ENCODE results near the gene GABRG3. TPM values are rescaled to one million over a fixed set of nuclear protein-coding genes. Genes with fewer than 3 reads are reported as not detected.

GABRG3 gene
- total RNA-seq, 1 experiment from 2014 or later = not detected

DNA sequence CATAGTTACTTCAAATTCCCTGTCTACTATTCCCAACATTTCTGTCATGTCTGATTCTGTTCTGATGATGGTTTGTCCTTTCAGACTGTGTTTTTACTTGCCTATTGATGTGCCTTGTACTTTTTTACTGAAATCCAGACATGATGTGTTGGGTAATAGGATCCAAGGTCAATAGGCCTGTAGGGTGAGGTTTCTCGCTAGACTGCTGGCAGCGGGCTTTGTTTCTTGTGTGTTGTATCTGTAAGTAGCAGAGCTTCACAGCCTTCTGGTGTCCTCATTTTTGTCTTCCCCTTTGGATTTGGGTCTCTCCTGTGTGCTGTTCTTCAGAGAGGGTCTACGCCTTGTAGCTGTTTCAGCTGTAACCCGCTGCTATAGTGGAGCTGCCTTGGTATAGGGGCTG is 140.3 kb downstream of the GABRG3 start:
- no peak overlapping the region for H3K4me3 ChIP-seq
- H3K27ac ChIP-seq = no peak overlapping the region
- H3K9me3 ChIP-seq (replicated peaks) = 0 out of 2 replicates have a peak, but pooled peaks cover 4% of the 10 kb centered on the region
- H3K4me1 ChIP-seq (replicated peaks) = no peaks in the 10 kb centered on the region
- H3K27me3 ChIP-seq (replicated peaks) = no peaks in the 10 kb centered on the region
- DNase-seq (ENCODE audit: low read depth in 1 of 2, low spot score in 2 of 2) = no peak
- no peaks in the 10 kb centered on the region for H3K36me3 ChIP-seq

GRCh38 chr15:27114473-27114872 is 143.5 kb downstream of the GABRG3 start:
- Histone ChIP-seq H3K36me3 (no peaks in the 10 kb centered on the region), H3K9me3 (replicated peaks) (0 out of 2 replicates have a peak, but pooled peaks cover 4% of the 10 kb centered on the region), H3K4me3 (no peak overlapping the region), H3K27ac (no peak overlapping the region), H3K27me3 (replicated peaks) (no peaks in the 10 kb centered on the region), H3K4me1 (replicated peaks) (no peaks in the 10 kb centered on the region)
- no peak for DNase-seq (ENCODE audit: low read depth in 1 of 2, low spot score in 2 of 2)

- Histone ChIP-seq H3K9me3 (replicated peaks) (no peaks in the 10 kb centered on the region), H3K36me3 (no peaks in the 10 kb centered on the region), H3K27me3 (replicated peaks) (no peaks in the 10 kb centered on the region), H3K4me1 (replicated peaks) (no peaks in the 10 kb centered on the region), H3K4me3 (no peak overlapping the region), H3K27ac (no peak overlapping the region)
- DNase-seq (ENCODE audit: low read depth in 1 of 2, low spot score in 2 of 2) = no peak
These were observed 148.8 kb downstream of the GABRG3 start for GRCh38 chr15:27119695-27120266.

- DNase-seq (ENCODE audit: low read depth in 1 of 2, low spot score in 2 of 2) = no peak
- Histone ChIP-seq H3K36me3 (no peaks in the 10 kb centered on the region), H3K4me1 (replicated peaks) (no peaks in the 10 kb centered on the region), H3K4me3 (no peak overlapping the region), H3K27me3 (replicated peaks) (no peaks in the 10 kb centered on the region), H3K9me3 (replicated peaks) (no peaks in the 10 kb centered on the region), H3K27ac (no peak overlapping the region)
These were observed 150.7 kb downstream of the GABRG3 start for GRCh38 chr15:27121672-27122071.

GRCh38 chr15:27123291-27123690 is 152.3 kb downstream of the GABRG3 start:
- Histone ChIP-seq H3K4me1 (replicated peaks) (no peaks in the 10 kb centered on the region), H3K27me3 (replicated peaks) (no peaks in the 10 kb centered on the region), H3K27ac (no peak overlapping the region), H3K36me3 (no peaks in the 10 kb centered on the region), H3K9me3 (replicated peaks) (no peaks in the 10 kb centered on the region), H3K4me3 (no peak overlapping the region)
- DNase-seq (ENCODE audit: low read depth in 1 of 2, low spot score in 2 of 2) = no peak

DNA sequence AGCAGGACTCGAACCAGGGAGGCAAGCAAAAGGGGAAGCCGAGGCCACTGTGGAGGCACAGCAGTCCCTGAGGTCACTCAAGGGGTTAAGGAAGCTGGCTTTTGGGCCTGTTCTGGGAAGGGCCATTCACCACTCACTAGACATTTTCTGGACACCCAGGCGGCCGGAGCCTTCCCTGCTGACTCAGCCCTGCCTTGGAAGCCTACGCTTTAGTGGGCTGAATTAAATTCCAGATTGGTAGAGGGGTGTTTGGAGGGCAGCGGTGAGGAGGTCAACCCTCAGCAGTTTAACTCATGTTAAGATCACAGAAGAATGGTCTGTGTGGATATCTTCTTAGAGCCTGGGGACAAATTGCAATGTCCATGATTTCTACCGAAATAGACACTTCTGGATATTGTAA is 152.8 kb downstream of the GABRG3 start:
- Histone ChIP-seq H3K36me3 (no peaks in the 10 kb centered on the region), H3K4me3 (no peak overlapping the region), H3K27me3 (replicated peaks) (no peaks in the 10 kb centered on the region), H3K9me3 (replicated peaks) (no peaks in the 10 kb centered on the region), H3K27ac (no peak overlapping the region), H3K4me1 (replicated peaks) (no peaks in the 10 kb centered on the region)
- no peak for DNase-seq (ENCODE audit: low read depth in 1 of 2, low spot score in 2 of 2)

DNA sequence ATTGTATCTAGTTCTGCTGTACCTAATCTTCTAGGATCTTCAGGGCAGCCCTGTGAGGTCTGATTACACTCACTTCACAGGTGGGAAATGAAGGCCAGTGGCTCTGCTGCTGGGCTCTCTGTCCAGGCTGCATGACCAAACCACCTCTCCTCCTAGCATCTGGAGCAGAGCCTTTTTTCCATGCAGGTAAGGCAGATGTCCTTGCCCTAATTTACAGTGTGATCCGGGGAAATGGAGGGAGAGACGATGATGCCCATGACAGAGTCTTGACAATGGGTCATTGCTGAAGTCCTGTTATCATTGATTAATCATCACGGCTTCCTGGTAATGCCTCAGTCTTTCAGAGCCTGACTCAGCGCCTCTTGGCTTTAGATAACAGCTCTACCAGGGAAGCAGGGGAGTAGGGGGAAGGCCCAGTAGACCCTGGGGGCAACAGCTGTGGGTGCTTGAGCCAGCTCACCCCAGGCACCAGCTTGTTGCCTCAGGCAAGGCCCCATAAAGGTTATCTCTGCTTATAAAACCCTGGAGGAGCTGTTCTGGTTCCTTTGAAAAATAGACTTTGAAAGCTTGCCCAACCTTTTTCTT is 153.4 kb downstream of the GABRG3 start:
- H3K4me1 ChIP-seq (replicated peaks) = no peaks in the 10 kb centered on the region
- DNase-seq (ENCODE audit: low read depth in 1 of 2, low spot score in 2 of 2) = no peak
- H3K36me3 ChIP-seq = no peaks in the 10 kb centered on the region
- H3K9me3 ChIP-seq (replicated peaks) = no peaks in the 10 kb centered on the region
- H3K4me3 ChIP-seq = no peak overlapping the region
- H3K27ac ChIP-seq = no peak overlapping the region
- no peaks in the 10 kb centered on the region for H3K27me3 ChIP-seq (replicated peaks)

DNA sequence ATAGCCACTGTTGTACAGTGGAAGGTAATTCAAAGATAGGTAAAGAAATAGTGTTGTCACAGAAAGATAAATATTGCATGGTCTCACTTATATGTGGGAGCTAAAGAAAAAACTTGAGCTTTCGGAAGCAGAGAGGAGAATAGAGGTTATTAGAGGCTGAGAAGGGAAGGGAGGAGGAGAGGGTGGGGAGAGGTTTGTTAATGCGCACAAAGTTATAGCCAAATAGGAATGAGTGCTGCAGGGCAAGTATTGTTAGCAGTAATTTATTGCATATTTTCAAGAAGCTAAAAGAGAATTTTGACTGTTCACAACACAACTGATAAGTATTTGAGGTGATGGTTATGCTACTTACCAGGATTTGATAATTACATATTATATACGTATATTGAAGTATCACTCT is 154.2 kb downstream of the GABRG3 start:
- Histone ChIP-seq H3K9me3 (replicated peaks) (no peaks in the 10 kb centered on the region), H3K4me3 (no peak overlapping the region), H3K36me3 (no peaks in the 10 kb centered on the region), H3K27me3 (replicated peaks) (no peaks in the 10 kb centered on the region), H3K4me1 (replicated peaks) (no peaks in the 10 kb centered on the region), H3K27ac (no peak overlapping the region)
- no peak for DNase-seq (ENCODE audit: low read depth in 1 of 2, low spot score in 2 of 2)

GRCh38 chr15:27126449-27126848 is 155.5 kb downstream of the GABRG3 start:
- Histone ChIP-seq H3K4me1 (replicated peaks) (no peaks in the 10 kb centered on the region), H3K9me3 (replicated peaks) (no peaks in the 10 kb centered on the region), H3K27me3 (replicated peaks) (no peaks in the 10 kb centered on the region), H3K4me3 (no peak overlapping the region), H3K36me3 (no peaks in the 10 kb centered on the region), H3K27ac (no peak overlapping the region)
- no peak for DNase-seq (ENCODE audit: low read depth in 1 of 2, low spot score in 2 of 2)

- Histone ChIP-seq H3K36me3 (no peaks in the 10 kb centered on the region), H3K27ac (no peak overlapping the region), H3K4me1 (replicated peaks) (no peaks in the 10 kb centered on the region), H3K4me3 (no peak overlapping the region), H3K27me3 (replicated peaks) (no peaks in the 10 kb centered on the region), H3K9me3 (replicated peaks) (no peaks in the 10 kb centered on the region)
- no peak for DNase-seq (ENCODE audit: low read depth in 1 of 2, low spot score in 2 of 2)
These were observed 157.0 kb downstream of the GABRG3 start for GRCh38 chr15:27127815-27128570.

DNA sequence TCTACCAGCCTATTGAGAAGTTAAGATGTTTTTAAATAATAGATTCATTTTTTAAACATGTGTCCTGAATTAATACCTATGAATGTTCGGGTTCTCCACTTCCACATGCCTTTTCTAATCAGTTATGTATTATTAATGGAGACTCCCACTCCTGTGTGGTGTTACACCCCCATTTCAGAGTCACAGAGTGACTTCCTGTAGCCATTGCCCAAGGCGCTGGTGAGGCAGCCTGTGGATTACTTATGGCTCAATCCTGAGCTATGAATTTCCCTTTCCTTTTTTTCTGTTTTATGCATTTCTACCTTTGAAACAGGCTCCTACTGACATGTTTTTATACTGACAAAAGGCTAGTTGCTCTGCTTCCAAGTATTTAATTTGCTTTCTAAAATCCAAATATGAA is 162.3 kb downstream of the GABRG3 start:
- H3K4me1 ChIP-seq (replicated peaks) = no peaks in the 10 kb centered on the region
- no peaks in the 10 kb centered on the region for H3K36me3 ChIP-seq
- no peak overlapping the region for H3K27ac ChIP-seq
- DNase-seq (ENCODE audit: low read depth in 1 of 2, low spot score in 2 of 2) = no peak
- H3K9me3 ChIP-seq (replicated peaks) = 0 out of 2 replicates have a peak, but pooled peaks cover 3% of the 10 kb centered on the region
- H3K27me3 ChIP-seq (replicated peaks) = no peaks in the 10 kb centered on the region
- H3K4me3 ChIP-seq = no peak overlapping the region

- no peak for DNase-seq (ENCODE audit: low read depth in 1 of 2, low spot score in 2 of 2)
- Histone ChIP-seq H3K27me3 (replicated peaks) (no peaks in the 10 kb centered on the region), H3K27ac (no peak overlapping the region), H3K9me3 (replicated peaks) (0 out of 2 replicates have a peak, but pooled peaks cover 3% of the 10 kb centered on the region), H3K4me1 (replicated peaks) (no peaks in the 10 kb centered on the region), H3K36me3 (no peaks in the 10 kb centered on the region), H3K4me3 (no peak overlapping the region)
These were observed 163.5 kb downstream of the GABRG3 start for GRCh38 chr15:27134481-27134880.

- DNase-seq (ENCODE audit: low read depth in 1 of 2, low spot score in 2 of 2) = no peak
- Histone ChIP-seq H3K36me3 (no peaks in the 10 kb centered on the region), H3K4me3 (no peak overlapping the region), H3K27ac (no peak overlapping the region), H3K9me3 (replicated peaks) (0 out of 2 replicates have a peak, but pooled peaks cover 3% of the 10 kb centered on the region), H3K4me1 (replicated peaks) (no peaks in the 10 kb centered on the region), H3K27me3 (replicated peaks) (no peaks in the 10 kb centered on the region)
These were observed 164.2 kb downstream of the GABRG3 start for GRCh38 chr15:27135151-27135550.

DNA sequence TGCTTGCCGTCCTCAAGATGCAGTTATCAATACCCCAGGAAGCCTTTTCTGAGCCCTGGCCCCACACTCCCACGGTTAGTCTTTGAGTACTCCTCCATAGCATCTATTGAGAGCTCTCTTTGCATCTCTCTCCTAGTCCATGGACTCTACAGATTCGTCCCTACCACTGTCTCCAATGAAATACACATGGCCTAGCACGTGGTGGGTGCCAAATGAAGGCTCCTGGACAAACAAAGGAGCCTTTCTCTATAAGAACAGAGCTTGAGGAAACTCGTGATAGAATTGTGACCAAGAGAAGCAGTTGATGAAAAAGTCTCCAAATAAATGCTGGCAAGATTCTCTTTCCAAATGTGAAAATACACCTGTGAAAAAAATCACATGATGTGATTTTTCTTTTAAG is 166.1 kb downstream of the GABRG3 start:
- H3K4me1 ChIP-seq (replicated peaks) = no peaks in the 10 kb centered on the region
- no peak overlapping the region for H3K27ac ChIP-seq
- DNase-seq (ENCODE audit: low read depth in 1 of 2, low spot score in 2 of 2) = no peak
- 0 out of 2 replicates have a peak, but pooled peaks cover 3% of the 10 kb centered on the region for H3K9me3 ChIP-seq (replicated peaks)
- no peaks in the 10 kb centered on the region for H3K36me3 ChIP-seq
- H3K27me3 ChIP-seq (replicated peaks) = no peaks in the 10 kb centered on the region
- no peak overlapping the region for H3K4me3 ChIP-seq

Measured in SJSA1 (cell line).